ENCODE results near the gene ASB2.

Gene ASB2

DNA sequence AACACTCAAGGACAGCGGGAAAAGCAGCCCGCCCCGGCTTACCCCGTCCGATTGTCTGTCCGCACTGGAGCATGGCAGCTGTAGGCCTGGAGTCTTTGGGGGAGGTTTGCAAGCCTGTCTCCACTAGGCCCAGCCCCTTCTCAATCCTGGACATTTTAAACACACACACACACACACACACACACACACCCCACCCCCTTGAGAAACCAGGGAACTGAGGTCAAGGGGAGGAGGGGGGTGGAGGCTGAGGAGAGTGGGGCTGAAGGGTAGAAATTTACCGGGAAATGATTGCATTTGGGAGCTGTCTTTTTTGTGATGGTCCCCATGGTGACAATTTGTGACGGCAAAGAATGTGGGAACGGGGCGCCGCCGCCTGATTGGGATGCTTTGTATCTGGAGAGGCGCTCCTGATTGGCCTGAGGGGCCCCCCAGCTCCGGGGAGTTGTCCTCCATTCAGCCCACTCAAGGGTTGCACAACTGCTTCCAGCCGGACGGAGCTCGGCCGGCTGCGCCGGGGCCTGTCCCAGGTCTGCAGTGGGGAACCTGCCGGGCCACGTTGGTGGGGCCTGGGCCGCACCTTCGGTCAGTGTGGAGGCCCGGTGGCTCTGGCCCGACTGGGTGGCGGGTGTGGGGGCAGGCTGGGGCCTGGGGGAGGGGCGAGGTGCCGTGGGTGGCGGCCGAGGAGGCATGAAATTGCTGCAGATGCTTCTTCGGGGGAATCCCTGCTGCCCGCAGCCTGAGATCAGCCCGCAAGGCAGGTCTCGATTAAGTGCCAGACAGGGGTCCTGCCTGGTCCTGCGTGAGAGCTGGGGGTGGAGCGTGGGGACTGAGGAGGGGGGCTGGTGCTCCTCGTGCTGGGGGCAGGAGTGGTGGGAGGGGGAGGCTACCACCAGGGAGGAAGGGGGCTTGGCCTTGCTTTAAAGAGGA, 49.2 kb downstream of the ASB2 start, which contains the start of gene FAM181A:
TSS of gene FAM181A (plus strand) at position 472 of the 927 bp plus-strand sequence. CDS start 942 bp downstream, outside the sequence.
- no peak for DNase-seq (ENCODE audit: low read depth)

DNA sequence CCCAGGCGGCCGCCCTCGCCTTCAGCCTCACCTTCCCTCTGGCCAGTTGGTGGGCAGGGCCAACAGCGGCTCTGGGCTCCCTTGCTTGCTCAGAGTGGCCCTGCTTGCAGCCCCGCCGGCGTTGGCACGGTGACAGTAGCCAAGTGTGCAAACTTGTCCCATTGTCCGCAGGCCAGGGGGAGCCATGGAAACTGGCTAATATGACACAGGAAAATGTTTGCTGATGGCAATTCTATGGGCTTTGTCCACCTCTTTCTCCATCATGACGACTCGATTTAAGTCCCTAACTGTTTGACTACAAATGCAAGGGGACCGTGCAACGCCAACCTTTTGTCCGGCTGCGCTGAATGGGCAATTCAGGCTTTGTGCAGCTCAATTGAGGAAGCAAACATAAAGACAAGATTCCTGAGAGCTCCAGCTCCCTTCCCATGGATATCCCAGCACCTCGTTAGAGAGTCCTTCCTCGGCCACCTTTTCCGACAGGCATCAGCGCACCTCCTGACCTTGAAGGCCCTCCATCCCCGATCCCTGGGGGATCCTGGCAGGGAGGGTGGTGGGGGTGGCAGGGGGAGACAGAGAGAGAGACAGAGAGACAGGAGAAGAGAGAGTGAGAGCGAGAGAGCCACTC, 50.0 kb downstream of the ASB2 start:
- DNase-seq (ENCODE audit: low read depth), result no peak

GRCh38 chr14:93925374-93925895, 50.9 kb downstream of the ASB2 start:
- DNase-seq (ENCODE audit: low read depth), result no peak

- DNase-seq (ENCODE audit: low read depth), result no peak
Measured at GRCh38 chr14:93924592-93925355, 51.6 kb downstream of the ASB2 start.

DNA sequence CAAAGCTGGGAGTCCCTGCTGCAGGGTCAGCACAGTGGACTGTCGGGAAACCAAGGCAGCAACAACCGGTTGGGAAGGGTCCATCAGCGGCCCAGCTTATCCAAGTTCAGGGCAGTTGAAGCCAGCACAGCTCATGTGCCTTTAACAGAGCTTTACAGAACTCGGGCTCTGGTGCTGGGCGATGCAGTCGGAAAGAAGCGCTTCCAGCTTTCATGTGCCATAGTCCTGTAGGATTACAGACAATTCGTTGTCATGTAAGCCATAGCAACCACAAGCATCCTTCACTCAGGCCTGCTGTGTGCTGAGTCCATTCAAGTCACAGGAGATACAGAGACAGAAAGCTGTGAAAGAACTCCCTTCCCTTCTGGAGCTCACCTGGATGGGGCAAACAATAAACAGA, 52.7 kb downstream of the ASB2 start:
- DNase-seq (ENCODE audit: low read depth), result no peak

- no peak for DNase-seq (ENCODE audit: low read depth)
Measured at GRCh38 chr14:93921001-93921806, 55.2 kb downstream of the ASB2 start.

GRCh38 chr14:93917141-93917540, 59.2 kb downstream of the ASB2 start:
- DNase-seq (ENCODE audit: low read depth), result no peak

- DNase-seq (ENCODE audit: low read depth), result no peak
Measured at GRCh38 chr14:93916498-93916897, 59.9 kb downstream of the ASB2 start.

DNA sequence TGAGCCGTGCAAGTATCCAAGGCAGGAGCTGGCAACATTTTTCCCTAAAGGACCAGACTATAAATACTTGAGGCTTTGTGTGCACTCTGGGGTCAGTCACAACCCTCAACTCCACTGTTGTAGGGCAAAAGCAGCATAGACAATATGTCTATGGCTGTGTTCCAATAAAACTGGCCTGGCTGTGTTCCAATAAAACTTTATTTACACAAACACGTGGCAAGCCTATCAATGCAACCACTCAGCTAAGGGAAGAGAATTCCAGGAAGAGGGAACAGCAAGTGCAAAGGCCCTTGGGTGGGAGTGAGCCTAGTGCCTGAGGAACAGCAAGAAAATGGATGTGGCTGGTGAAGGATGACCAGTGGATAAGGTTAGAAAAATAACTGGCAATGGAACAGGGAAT, 60.6 kb downstream of the ASB2 start:
- no peak for DNase-seq (ENCODE audit: low read depth)

DNA sequence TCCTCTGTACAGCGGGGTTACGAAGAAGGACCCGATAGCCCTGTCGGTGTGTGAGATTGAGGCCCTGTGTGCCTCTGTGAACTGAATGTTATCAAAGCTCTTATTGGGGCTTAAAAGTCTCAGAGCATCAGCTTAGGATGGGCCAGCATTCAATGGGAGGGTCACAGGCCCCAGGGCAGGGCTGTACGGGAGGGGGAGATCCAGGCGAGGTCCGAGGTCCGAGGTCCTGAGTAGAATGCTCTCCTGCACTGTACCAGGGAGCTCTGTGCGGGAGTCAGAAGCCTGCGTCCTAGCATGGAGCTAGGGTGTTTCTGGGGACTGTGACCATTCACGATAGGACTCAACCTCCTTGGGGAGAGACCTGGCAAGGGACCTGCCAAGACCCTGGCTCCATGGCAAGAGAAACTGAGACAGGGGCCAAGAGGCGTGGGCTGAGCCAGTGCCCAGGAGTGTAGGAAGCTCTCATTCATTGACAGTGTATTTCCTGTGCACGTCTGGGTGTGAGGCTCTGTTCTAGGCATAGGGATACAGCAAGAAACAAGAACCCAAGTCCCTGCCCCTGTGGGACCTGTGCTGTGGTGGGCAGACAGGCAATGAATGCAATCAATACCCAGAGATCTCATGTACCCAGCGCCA, 61.2 kb downstream of the ASB2 start:
- no peak for DNase-seq (ENCODE audit: low read depth)

DNA sequence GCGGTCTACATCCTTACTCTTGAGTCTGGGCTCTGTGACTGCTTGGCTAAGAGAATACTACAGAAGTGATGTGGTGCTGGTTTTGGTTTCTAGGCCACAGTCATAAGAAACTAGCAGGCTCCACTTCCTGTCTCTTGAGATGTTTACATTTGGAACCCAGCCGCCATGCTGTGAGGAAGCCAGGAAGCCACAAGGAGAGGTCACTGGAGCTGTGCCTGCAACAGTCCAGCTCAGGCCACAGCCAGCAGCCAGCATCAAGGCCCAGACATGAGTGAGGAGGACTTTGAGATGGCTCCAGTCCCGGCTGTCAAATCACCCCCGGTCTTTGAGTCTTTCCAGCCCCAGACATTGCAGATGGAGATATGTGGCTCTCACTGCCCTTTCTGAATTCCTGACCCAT, 62.1 kb downstream of the ASB2 start:
- DNase-seq (ENCODE audit: low read depth), result peak; percentile 4

DNA sequence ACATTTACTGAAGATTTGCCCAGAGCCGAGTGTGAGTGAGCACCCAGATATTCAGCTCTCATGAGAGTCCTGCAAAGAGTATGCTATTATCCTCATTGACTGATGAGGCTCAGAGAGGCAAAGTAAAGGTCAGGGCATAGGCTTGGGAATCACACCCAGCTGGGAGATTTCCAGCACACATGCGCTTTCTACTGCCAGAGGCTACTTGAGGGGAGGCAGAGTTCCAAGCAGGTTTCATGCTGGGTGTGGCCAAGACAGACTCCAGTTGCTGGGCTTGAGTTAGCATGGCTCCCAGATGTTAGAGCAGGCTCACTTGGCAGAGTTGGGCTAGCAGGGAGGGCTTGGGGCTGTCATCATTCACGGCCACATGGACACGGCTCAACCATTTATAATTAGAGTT, 63.6 kb downstream of the ASB2 start:
- no peak for DNase-seq (ENCODE audit: low read depth)

DNA sequence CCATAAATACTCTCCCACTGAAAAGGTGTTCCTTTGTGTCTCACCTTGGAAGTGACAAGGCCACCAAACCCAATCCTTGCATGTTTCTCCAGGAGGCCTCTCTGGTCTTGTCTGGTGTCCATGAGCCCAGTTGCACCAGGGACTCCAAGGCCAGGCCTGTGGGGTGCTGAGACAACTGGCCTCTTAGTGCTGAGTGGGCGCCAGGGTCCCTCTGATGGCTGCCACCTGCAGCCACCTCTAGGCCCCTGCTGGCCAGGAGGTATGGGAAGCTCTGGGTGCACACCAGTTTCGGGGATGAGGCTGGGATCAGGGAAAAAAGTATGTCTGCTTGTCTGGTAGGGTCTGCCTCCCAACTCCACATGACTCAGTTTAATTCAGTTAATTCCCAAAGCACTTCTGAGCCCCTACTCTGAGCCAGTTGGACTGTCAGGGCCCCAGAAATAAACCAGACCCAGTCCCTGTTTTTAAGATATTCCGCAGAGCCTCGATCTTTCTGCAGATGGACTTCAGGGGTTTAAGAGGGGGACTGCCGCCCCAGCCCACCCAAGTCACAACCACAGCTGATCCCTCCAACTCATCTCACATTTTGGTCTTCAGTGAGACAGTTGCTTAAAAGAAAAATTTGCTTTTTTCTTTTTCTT, 64.3 kb downstream of the ASB2 start:
- no peak for DNase-seq (ENCODE audit: low read depth)

DNA sequence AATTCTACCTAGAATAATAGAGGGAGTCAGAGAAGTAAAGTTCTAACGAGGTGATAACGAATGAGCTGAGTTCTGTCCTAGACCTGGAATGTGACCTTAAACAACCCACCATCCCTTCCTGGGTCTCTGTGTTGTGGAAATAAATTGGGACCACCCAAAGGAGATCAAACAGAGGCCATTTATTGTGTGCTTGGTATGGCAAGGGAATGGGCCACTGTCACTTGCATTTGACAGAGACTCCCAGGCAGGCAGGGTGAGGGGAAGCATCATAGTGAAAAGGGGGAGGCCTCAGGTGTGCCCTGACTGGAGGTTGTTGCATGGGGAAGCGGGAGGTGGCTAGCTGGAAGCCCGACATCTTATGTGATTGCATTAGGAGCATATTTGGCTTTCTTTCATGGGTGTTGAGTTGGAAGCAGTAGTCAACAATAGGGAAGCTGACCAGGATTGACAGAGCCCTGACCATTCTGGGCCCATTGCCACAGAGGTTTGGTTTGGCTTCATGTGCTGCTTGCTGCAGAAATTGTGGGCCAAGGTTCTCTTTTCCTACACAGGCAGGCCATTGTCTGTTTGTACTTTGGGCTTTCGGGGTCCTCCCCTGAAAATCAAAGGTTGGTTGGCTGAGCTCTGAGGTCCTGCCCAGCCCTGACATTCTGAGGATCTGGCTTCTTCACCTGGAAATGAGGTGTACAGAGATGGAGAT, 66.8 kb downstream of the ASB2 start:
- DNase-seq (ENCODE audit: low read depth), result no peak

GRCh38 chr14:93906341-93907329, 69.7 kb downstream of the ASB2 start:
- peak; percentile 27 for DNase-seq (ENCODE audit: low read depth)

GRCh38 chr14:93905623-93906022, 70.7 kb downstream of the ASB2 start:
- no peak for DNase-seq (ENCODE audit: low read depth)

- peak; percentile 6 for DNase-seq (ENCODE audit: low read depth)
Measured at GRCh38 chr14:93903342-93904184, 72.8 kb downstream of the ASB2 start.

Data from iris pigment epithelial cell (primary cell).